CD4-positive, alpha-beta T cell treated with Interleukin-15 for 4 hours (primary cell): Measurements from ENCODE around the gene RNF40.
"Not testable (repeated sequence)": the region's sequence is repeated elsewhere in the genome, so short reads cannot be mapped to it uniquely, and the experiment has no call there.

Experiments
- DNase-seq: peaks from one replicate; pipeline ENCODE4 v3.0.0-alpha.2; 2020; ENCODE audit warnings: low spot score

RNF40 gene

GRCh38 chr16:30820952-30821421 lies 58.9 kb downstream of the RNF40 start:
- DNase-seq = no peak

DNA sequence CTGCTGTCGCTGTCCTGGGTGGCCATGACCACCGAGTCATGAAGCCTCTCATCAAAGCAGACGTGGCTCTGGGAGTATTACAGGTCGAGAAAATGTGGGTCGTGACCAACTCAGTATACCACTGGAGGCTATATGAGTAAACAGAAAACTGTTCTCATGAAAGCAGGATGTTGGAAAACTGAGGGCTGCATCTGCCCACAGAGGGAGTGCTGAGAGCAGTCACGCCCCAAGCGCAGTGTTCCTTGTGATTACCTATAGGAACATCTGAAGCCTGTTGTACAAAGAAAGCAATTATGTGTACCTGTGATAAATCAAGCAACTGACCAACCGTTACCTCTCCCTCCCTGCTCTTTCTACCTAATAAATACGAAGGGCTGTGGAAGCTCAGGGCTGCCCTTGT lies 59.3 kb downstream of the RNF40 start:
- DNase-seq = not testable (repeated sequence)

DNA sequence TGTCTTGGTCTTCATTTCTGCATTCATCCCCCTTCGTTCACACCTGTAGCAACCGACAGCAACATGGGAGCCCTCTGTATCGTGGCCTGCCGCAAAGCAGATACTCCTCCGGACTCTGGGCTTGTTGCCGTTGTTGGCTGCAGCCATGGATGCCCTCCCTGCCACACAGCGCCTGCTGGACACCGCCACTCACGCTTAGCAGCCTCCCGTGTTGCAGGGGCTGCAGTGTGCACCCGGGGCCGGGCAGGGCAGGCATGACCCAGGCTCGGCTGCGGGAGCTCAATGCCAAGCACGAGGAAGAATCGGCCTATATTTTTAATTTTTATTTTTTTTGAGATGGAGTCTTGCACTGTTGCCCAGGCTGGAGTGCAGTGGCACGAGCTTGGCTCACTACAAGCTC lies 59.8 kb downstream of the RNF40 start:
- no peak for DNase-seq
